Thymus (tissue), 11 donors: ENCODE measurements around the gene WTAP. TPM values are rescaled to one million over a fixed set of nuclear protein-coding genes. Genes with fewer than 3 reads are reported as not detected.

ENCODE experiments used
- DNase-seq, 9 donors: peaks; one replicate each; pipeline ENCODE4 v3.0.0-alpha.2; 2013; ENCODE audit warnings: low spot score in 9 of 9, low read depth in 6 of 9, missing footprints in 1 of 9
- H3K27ac ChIP-seq, 2 donors: one replicate each; pipeline ENCODE4 v1.5.1; 2013; ENCODE audit warnings: control low read depth in 1 of 2, low read depth in 1 of 2, low read length in 1 of 2, mild to moderate bottlenecking in 1 of 2, moderate library complexity in 1 of 2
- H3K27me3 ChIP-seq, 2 donors: one replicate each; pipeline ENCODE4 v1.5.1; 2013; ENCODE audit warnings: low read length in 1 of 2; ENCODE audit not compliant: control insufficient read depth in 2 of 2, insufficient read depth in 1 of 2
- H3K36me3 ChIP-seq, 2 donors: one replicate each; pipeline ENCODE4 v1.5.1; 2013; ENCODE audit warnings: low read length in 1 of 2, mild to moderate bottlenecking in 1 of 2, moderate library complexity in 1 of 2; ENCODE audit not compliant: control insufficient read depth in 2 of 2, insufficient read depth in 2 of 2
- H3K4me1 ChIP-seq, 2 donors: one replicate each; pipeline ENCODE4 v1.5.1; 2013; ENCODE audit warnings: low read length in 2 of 2; ENCODE audit not compliant: control insufficient read depth in 2 of 2, insufficient read depth in 2 of 2
- H3K4me3 ChIP-seq, 2 donors: one replicate each; pipeline ENCODE4 v1.5.1; 2013; ENCODE audit warnings: low read length in 2 of 2, control low read depth in 1 of 2, mild to moderate bottlenecking in 1 of 2
- H3K9me3 ChIP-seq, 2 donors: one replicate each; pipeline ENCODE4 v1.5.1; 2013; ENCODE audit warnings: low read length in 1 of 2, mild to moderate bottlenecking in 1 of 2; ENCODE audit not compliant: control insufficient read depth in 2 of 2, insufficient read depth in 1 of 2
- WGBS: extraction: QIAGEN DNeasy Blood & Tissue Kit; methylation state at CpG from one replicate; pipeline ENCODE4 v1.1.7; 2013; 5-methylcytosine and 5-hydroxymethylcytosine counted together
- polyA plus RNA-seq: library from polyadenylated mRNA; stranded (reverse); fragments of 200-250 nt; gene quantifications from one replicate; pipeline ENCODE4 v1.2.3, GENCODE V29; 2013
- total RNA-seq: library from RNA; stranded (reverse); fragments of 120-200 nt; gene quantifications from one replicate; pipeline ENCODE4 v1.2.4, GENCODE V29; 2013
- donor health status: healthy.

Gene WTAP
- total and polyA plus RNA-seq, 2 donors: 119 to 141 TPM

GRCh38 chr6:159797554-159797953 is 70.2 kb downstream of the WTAP start:
- no peaks in the 10 kb centered on the region for H3K27me3 ChIP-seq
- no peak overlapping the region for H3K4me3 ChIP-seq
- WGBS: 55% methylated on average over 1 of the region's 1 CpG
- no peak for DNase-seq
- no peak overlapping the region for H3K27ac ChIP-seq
- H3K9me3 ChIP-seq: no peaks in the 10 kb centered on the region
- peaks cover 0 to 3% of the 10 kb centered on the region in 2 donors for H3K4me1 ChIP-seq
- peaks cover 40 to 57% of the 10 kb centered on the region in 2 donors for H3K36me3 ChIP-seq

DNA sequence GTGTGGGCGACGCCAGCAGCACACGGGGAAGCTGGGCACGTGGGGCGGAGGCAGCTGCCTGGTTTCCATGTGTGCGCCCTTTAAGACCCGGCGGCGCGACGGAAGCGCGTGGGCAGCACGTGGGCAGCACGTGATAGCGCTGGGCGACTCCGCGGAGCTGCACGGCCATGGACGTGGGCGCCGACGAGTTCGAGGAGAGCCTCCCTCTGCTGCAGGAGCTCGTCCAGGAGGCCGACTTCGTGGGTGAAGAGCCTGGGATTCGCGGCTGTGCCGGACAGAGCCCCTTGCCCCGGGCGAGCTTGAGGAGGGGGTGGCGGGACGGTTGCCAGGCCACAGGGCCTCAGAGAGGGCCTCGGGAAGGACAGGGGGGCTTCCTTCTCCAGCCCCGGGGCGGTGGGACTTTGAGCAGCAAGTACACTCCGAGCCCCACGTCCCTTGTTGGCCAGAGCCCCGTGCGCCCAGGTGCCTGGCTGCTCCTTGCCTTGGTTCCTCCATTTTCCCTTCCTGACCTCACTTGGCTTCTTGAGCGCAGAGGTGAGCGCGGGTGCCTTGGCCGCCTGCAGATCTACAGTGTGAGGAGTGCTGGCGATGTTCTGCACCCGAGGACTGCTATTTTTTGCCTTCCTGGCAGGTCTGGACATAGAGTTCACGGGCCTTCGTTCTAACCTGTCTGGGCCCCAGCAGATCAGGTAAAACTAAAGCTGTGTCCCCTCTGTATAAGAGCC is 73.0 kb downstream of the WTAP start, which contains the start of gene PNLDC1:
Gene PNLDC1, plus strand, starts transcription at position 136 of the 725 bp plus-strand sequence. Its CDS starts 32 bp downstream, at position 168.
- Histone ChIP-seq H3K4me1 (no peaks in the 10 kb centered on the region), H3K27me3 (no peaks in the 10 kb centered on the region), H3K9me3 (no peaks in the 10 kb centered on the region), H3K4me3 (no peak within 1 kb of the TSS), H3K36me3 (peaks cover 38 to 41% of the 10 kb centered on the region in 2 donors), H3K27ac (no peak within 1 kb of the TSS)
- WGBS: 95% methylated on average over 50 of the region's 50 CpGs
- DNase-seq: no peak

DNA sequence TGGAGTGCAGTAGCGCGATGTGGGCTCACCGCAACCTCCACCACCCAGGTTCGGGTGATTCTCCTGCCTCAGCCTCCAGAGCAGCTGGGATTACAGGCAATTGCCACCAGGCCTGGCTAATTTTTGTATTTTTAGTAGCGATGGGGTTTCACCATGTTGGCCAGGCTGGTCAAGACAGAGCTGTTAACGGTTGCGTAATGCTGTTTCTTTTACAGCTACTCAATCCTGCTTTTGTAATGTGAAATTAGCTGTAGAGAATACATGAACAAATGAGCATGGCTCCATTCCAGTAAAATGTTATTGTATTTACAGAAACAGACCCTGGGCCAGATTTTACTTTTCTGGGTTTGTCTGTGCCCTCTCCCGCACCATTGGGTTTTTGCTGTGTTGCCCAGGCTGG is 74.6 kb downstream of the WTAP start:
- Histone ChIP-seq H3K27me3 (no peaks in the 10 kb centered on the region), H3K27ac (no peak overlapping the region), H3K4me1 (no peaks in the 10 kb centered on the region), H3K4me3 (no peak overlapping the region), H3K36me3 (peaks cover 27 to 31% of the 10 kb centered on the region in 2 donors), H3K9me3 (no peaks in the 10 kb centered on the region)
- WGBS: 98% methylated on average over 8 of the region's 8 CpGs
- DNase-seq: no peak

- Histone ChIP-seq H3K27ac (no peak overlapping the region), H3K4me1 (no peaks in the 10 kb centered on the region), H3K4me3 (no peak overlapping the region), H3K27me3 (no peaks in the 10 kb centered on the region), H3K9me3 (no peaks in the 10 kb centered on the region), H3K36me3 (peaks cover 8 to 9% of the 10 kb centered on the region in 2 donors)
- DNase-seq: no peak
- 97% methylated on average over 10 of the region's 10 CpGs for WGBS
Observed at GRCh38 chr6:159804504-159804903, 77.2 kb downstream of the WTAP start.

DNA sequence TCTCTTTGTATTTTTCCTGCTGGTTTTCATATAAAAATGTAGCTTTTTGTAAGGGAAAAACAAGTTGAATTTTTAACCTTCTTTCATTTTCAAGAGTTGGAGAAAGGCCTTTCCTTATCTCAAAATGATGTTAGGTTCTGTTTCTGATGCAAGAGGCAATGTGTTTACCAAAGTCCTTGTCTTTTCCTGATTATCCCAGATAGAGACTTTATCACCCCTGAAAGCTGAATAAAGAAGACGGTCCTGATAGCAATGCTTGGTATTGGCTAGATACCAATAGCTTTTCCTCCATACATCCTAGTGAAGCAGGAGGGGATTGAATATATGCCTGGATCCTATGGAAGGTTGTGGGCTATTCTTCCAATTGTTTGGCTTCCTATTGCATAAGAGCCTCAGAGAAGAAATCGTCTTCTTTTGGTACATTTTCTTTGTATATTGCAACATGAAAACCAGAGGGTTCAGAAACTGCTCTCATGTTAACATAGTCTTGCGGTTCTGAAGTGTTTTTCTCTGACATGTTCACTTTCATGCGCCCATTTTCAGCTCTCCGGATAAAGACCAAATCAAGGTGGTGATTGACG is 78.2 kb downstream of the WTAP start:
- Histone ChIP-seq H3K27me3 (no peaks in the 10 kb centered on the region), H3K27ac (no peak overlapping the region), H3K4me3 (no peak overlapping the region), H3K36me3 (no peaks in the 10 kb centered on the region), H3K4me1 (no peaks in the 10 kb centered on the region), H3K9me3 (no peaks in the 10 kb centered on the region)
- 96% methylated on average over 6 of the region's 6 CpGs for WGBS
- no peak for DNase-seq

Other genes with a start within 250 kb of the WTAP start
- 68.0 TPM for gene SOD2, start 34.3 kb upstream of the WTAP start, total RNA-seq
- 759 TPM for gene SOD2, start 34.3 kb upstream of the WTAP start, polyA plus RNA-seq
- gene ACAT2, start 34.5 kb downstream of the WTAP start, total RNA-seq: 43.0 TPM
- 18.7 TPM for gene ACAT2, start 34.5 kb downstream of the WTAP start, polyA plus RNA-seq
- 168 TPM for gene TCP1, start 62.1 kb downstream of the WTAP start, total RNA-seq
- gene TCP1, start 62.1 kb downstream of the WTAP start, polyA plus RNA-seq: 141 TPM
- gene MRPL18, start 63.0 kb downstream of the WTAP start, total RNA-seq: 62.8 TPM
- 85.9 TPM for gene MRPL18, start 63.0 kb downstream of the WTAP start, polyA plus RNA-seq
- 0.28 TPM for gene PNLDC1, start 72.8 kb downstream of the WTAP start, total RNA-seq
- gene PNLDC1, start 72.8 kb downstream of the WTAP start, polyA plus RNA-seq: 0.39 TPM
- gene MAS1, start 163.5 kb downstream of the WTAP start, total RNA-seq: under 0.01 TPM
- gene MAS1, start 163.5 kb downstream of the WTAP start, polyA plus RNA-seq: 0.02 TPM
- 16.6 TPM for gene IGF2R, start 241.6 kb downstream of the WTAP start, total RNA-seq
- 16.3 TPM for gene IGF2R, start 241.6 kb downstream of the WTAP start, polyA plus RNA-seq